ENCODE measurements around the gene MBD3L2B.
"Not testable (repeated sequence)": the region's sequence is repeated elsewhere in the genome, so short reads cannot be mapped to it uniquely, and the experiment has no call there.

MBD3L2B gene

DNA sequence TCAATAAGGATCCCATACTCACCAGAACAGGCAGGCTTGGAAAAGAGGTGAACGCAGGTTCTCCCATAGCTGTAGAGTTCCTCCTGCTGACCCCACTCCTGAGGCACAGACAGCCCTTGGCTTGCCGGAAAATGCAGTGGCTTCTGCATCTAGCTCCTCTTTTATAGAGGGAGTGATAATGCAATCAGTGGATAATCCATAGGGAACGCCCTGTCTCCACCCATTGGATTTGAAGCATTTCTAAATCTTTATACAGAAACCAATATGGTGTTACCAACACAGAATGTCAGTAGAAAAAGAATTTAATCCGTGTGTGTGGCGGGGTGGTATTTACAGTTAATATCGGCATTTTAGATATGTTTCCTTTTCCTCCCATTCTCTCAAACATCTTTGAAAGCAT lies at the start of gene MBD3L2B:
Gene MBD3L2B (minus strand): TSS at position 101 of the 400 bp plus-strand sequence. CDS start 34 bp downstream, at position 67.
- not testable (repeated sequence) for DNase-seq (ENCODE audit: low read depth)

DNA sequence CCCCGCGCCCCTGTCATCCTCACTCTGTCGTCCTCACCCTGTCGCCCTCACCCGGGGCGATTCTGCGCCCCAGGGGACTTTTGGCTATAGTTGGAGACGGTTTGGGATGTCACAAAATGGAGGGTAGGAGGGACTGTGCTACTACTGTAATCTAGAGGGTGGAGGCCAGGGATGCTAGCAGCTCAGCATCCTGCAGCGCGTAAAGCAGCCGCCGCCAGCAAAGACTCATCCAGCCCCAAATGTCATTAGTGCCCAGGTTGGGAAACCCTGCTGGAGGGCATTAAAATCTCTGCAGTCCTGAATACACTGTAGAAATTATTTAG lies 48.6 kb upstream of the MBD3L2B start:
- no peak for DNase-seq (ENCODE audit: low read depth)

DNA sequence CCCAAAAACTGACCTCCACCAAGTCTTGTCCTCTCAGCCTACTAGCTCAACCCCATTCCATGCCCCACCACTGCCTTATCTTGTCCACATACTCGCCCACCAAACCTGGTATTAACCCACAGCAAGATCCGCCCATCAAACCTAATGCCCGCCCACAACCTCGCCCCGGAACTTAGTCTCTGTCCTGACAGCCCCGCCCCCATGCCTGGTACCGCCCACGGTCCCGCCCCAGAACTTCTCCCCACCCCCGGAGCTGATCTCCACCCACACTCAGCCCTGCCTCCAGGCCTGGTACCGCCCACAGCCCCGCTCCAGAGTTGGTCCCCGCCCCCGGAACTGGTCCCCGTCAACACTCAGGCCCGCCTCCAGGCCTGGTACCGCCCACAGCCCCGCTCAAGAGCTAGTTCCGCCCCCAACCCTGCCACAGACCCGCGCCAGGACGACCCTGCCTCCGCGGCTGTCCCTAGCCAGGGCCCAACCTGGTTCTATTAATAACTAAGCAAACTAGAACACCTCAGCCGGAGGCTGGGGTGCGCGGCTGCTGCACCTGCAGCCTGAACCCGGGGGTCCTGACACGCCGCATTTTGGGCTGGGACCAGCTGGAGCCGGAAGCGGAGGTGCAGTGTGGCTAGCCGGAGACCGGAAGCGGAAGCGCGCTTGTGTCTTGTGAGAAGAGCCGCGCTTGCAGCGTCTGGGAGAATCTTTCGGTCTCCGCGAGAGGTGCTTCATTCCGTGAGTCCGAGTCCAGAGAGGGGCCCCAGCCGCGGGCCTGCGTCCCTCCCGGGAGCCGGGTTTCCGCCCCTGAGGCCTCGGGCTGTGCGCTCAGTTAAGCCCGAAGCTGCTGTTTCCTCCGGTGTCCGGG lies 48.0 kb upstream of the MBD3L2B start, which contains the start of gene ZNF557:
Gene ZNF557 (plus strand): TSS at position 662 of the 862 bp plus-strand sequence. CDS start 5,372 bp downstream, outside the sequence.
- DNase-seq (ENCODE audit: low read depth), result peak; percentile 98

DNA sequence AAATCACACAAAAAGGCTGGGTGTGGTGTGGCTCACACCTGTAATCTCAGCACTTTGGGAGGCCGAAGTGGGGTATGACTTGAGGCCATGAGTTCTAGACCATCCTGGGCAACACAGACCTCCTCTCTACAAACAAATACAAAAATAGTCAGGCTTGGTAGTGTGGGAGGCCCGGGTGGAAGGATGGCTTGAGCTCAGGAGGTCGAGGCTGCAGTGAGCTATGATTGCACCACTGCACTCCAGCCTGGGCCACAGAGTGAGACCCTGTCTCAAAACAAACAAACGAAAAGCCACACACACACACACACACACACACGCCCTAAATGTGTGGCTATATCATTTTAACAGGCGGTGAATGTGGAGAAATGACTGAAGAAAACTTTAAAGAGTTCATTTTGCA lies 47.4 kb upstream of the MBD3L2B start:
- DNase-seq (ENCODE audit: low read depth), result no peak

DNA sequence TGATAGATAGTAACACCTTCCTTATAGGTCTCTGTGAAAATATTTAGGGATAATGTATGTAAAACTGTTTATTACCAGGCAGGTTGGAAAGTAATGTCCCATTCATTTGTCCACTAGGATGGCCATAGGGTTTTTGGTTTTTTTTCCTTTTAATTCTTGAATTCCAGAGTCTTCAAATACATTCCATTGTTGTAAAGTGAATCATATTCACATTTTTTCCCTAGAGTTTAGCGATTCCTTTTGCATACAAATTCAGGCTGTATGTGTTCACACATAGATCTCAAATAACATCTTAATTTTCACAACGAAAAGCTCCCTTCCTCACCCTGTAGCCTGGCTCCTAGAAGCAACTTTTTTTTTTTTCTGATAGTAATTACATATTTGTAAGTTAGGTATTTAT lies 46.5 kb upstream of the MBD3L2B start:
- DNase-seq (ENCODE audit: low read depth), result no peak

DNA sequence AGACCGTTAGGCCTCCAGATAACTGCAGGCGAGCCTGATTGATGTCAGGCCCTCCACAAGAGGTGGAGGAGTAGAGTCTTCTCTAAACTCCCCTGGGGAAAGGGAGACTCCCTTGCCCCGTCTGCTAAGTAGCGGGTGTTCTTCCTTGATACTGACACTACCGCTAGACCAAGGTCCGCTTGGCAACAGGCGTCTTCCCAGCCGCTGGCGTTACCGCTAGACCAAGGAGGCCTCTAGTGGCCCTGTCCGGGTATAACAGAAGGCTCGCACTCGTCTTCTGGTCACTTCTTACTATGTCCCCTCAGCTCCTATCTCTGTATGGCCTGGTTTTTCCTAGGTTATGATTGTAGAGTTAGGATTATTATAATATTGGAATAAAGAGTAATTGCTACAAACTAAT lies 45.9 kb upstream of the MBD3L2B start:
- not testable (repeated sequence) for DNase-seq (ENCODE audit: low read depth)

DNA sequence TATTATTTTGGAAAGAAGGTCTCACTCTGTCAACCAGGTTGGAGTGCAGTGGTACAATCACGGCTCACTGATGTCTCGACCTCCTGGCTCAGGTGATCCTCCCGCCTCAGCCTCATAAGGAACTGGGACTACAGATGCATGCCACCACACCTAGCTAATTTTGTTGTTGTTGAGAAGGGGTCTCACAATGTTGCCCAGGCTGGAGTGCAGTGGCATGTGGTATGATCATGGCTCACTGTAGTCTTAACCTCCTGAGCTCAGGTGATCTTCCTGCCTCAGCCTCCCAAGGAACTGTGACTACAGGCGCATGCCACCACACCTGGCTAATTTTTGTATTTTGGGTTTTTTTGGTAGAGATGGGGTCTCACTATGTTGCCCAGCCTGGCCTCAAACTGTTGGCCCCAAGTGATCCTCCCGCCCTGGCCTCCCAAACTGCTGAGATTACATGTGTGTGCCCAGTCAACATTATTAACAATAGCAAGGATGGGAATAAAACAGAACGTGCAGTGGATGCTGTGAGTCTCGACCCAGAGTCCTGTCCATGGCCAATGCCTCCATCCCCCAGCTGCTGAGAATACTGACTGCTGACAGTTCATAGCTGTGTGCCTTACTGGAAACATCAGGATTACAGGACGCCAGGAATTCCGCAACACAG lies 42.7 kb upstream of the MBD3L2B start:
- DNase-seq (ENCODE audit: low read depth), result no peak

DNA sequence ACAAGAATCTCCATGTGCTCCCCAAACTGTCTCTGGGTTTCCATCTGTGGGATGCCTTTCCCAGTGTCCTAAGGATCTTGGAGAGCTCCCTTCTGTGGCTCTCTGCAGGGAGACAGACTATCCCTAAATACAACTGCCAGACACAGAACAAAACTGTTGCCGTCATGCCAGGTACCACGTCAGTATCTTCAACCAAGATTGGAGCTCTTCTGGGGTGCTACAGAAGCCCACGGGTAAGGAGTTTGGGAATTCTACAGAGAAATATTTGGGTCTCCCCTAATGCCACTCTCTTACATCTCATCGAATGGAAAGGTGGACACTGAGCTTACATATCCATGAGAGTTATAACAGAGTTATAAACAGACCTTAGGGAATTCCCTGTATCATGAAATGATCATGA lies 42.1 kb upstream of the MBD3L2B start:
- no peak for DNase-seq (ENCODE audit: low read depth)

DNA sequence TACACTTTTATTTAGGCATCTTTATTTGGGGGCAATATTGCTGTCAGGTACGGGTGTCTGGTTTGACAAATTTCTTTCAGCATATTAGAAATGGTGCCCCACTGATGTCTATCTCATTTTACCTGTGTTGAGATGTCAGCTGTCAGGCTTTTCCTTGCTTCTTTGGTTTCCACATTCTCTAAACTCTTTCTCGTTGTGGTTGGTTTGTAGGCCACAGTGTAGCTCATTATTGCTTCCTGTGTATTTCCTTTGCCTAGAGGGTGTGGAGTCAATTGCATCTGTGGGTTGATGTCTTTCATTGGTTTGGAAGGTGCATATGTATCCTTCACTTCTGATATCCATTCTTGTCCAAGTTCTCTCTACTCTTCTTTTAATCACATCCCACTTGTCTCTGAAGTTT lies 38.7 kb upstream of the MBD3L2B start:
- DNase-seq (ENCODE audit: low read depth), result not testable (repeated sequence)

DNA sequence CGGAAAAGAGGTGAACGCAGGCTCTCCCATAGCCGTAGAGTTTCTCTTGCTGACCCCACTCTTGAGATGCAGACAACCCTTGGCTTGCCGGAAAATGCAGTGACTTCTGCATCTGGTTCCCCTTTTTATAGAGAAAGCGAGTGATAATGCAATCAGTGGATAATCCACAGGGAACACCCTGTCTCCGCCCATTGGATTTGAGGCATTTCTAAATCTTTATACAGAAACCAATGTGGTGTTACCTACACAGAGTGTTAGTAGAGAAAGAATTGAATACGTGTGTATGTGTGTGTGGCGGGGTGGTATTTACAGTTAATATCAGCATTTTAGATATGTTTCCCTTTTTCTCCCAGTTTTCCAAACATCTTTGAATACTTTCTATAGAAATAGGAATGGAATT lies 37.3 kb upstream of the MBD3L2B start, which contains the start of gene MBD3L3:
Gene MBD3L3 (minus strand): TSS at position 101 of the 400 bp plus-strand sequence. CDS start 71 bp downstream, at position 30.
- not testable (repeated sequence) for DNase-seq (ENCODE audit: low read depth)

DNA sequence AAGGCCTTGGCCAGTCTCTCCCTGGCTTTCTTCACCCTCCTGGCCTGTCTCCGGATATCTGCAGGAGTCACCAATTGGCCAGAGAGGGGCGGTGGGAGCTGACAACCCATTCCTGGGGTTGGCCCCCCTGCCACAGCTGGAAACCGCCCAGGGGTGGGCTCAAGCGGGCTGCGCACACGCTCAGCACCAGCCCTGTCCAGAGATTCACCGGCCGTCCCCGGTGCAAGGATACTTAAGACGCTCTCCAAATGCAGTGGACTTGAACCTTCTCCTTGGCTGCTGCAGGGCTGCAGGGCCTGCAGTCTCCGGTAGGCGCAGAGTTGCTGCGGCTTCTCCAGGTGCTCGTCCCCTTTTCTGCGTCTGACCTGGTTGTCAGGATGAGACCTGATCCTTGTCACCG lies 35.1 kb upstream of the MBD3L2B start:
- not testable (repeated sequence) for DNase-seq (ENCODE audit: low read depth)

DNA sequence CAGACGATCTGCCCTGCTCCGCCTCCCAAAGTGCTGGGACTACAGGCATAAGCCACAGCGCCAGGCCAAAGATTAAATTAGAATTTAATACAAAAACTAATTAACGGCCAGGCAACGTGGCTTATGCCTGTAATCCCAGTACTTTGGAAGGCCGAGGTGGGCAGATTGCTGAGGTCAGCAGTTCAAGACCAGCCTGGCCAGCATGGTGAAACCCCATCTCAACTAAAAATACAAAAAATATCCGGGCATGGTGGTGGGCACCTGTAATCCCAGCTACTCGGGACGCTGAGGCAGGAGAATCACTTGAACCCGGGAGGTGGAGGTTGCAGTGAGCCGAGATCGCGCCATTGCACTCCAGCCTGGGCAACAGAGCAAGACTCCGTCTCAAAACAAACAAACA lies 34.4 kb upstream of the MBD3L2B start:
- DNase-seq (ENCODE audit: low read depth), result not testable (repeated sequence)

DNA sequence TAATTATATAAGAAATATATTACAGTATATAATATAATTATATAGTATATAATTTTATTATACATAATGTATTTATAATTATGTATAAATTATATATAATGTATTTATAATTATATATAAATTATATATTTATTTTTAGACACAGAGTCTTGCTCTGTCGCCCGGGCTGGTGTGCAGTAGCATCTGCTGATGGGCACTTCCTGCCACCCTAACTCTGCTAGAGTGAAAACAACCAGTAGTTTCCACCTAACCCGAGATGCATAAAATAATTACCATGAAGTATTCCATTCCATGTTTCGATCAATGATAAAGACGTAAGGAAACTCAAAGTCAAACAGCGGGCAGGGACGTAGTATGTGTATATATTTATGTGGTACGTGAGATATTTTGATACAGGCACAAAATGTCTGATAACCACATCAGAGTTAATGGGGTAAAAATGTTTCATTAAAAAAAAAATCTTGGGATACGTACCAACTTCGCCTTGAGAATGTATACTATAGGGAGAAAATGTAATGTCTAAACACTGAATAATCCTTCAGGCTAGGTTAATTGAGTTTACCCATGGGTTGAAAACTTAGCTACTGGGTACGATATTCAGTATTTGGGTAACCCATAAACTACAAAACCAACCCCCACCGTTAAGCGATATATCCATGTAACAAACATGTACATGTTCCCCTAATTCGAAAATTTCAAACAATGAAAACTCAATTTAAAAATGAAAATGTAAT lies 33.6 kb upstream of the MBD3L2B start:
- not testable (repeated sequence) for DNase-seq (ENCODE audit: low read depth)

DNA sequence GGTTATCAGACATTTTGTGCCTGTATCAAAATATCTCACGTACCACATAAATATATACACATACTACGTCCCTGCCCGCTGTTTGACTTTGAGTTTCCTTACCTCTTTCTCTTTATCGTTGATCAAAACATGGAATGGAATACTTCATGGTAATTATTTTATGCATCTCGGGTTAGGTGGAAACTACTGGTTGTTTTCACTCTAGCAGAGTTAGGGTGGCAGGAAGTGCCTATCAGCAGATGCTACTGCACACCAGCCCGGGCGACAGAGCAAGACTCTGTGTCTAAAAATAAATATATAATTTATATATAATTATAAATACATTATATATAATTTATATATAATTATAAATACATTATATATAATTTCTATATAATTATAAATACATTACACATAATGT lies 31.7 kb upstream of the MBD3L2B start:
- DNase-seq (ENCODE audit: low read depth), result not testable (repeated sequence)

DNA sequence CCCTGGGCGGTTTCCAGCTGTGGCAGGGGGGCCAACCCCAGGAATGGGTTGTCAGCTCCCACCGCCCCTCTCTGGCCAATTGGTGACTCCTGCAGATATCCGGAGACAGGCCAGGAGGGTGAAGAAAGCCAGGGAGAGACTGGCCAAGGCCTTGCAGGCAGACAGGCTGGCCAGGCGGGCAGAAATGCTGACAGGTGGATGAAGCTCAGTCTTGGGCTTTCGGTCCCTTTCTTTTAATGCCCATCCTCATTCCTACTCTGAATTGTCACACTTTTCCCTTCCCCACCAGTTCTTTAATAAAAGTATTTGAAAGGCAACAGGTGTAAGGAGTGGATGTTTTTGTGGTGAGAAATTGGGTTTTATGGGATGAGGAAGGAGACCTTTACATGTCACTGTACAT lies 30.2 kb upstream of the MBD3L2B start:
- DNase-seq (ENCODE audit: low read depth), result not testable (repeated sequence)

DNA sequence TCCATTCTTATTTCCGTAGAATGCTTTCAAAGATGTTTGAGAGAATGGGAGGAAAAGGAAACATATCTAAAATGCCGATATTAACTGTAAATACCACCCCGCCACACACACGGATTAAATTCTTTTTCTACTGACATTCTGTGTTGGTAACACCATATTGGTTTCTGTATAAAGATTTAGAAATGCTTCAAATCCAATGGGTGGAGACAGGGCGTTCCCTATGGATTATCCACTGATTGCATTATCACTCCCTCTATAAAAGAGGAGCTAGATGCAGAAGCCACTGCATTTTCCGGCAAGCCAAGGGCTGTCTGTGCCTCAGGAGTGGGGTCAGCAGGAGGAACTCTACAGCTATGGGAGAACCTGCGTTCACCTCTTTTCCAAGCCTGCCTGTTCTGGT lies 27.8 kb upstream of the MBD3L2B start, which contains the start of gene MBD3L2:
Gene MBD3L2 (plus strand): TSS at position 301 of the 400 bp plus-strand sequence. CDS start 53 bp downstream, at position 354.
- not testable (repeated sequence) for DNase-seq (ENCODE audit: low read depth)

DNA sequence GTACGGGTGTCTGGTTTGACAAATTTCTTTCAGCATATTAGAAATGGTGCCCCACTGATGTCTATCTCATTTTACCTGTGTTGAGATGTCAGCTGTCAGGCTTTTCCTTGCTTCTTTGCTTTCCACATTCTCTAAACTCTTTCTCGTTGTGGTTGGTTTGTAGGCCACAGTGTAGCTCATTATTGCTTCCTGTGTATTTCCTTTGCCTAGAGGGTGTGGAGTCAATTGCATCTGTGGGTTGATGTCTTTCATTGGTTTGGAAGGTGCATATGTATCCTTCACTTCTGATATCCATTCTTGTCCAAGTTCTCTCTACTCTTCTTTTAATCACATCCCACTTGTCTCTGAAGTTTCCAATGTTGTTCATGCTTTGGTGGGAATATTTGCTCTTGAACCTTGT lies 20.3 kb upstream of the MBD3L2B start:
- not testable (repeated sequence) for DNase-seq (ENCODE audit: low read depth)

DNA sequence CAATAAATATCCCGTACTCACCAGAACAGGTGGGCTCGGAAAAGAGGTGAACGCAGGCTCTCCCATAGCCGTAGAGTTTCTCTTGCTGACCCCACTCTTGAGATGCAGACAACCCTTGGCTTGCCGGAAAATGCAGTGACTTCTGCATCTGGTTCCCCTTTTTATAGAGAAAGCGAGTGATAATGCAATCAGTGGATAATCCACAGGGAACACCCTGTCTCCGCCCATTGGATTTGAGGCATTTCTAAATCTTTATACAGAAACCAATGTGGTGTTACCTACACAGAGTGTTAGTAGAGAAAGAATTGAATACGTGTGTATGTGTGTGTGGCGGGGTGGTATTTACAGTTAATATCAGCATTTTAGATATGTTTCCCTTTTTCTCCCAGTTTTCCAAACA lies 18.8 kb upstream of the MBD3L2B start, which contains the start of gene MBD3L4:
Gene MBD3L4 (minus strand): TSS at position 101 of the 400 bp plus-strand sequence. CDS start 35 bp downstream, at position 66.
- DNase-seq (ENCODE audit: low read depth), result not testable (repeated sequence)

DNA sequence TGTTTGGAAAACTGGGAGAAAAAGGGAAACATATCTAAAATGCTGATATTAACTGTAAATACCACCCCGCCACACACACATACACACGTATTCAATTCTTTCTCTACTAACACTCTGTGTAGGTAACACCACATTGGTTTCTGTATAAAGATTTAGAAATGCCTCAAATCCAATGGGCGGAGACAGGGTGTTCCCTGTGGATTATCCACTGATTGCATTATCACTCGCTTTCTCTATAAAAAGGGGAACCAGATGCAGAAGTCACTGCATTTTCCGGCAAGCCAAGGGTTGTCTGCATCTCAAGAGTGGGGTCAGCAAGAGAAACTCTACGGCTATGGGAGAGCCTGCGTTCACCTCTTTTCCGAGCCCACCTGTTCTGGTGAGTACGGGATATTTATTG lies 9.0 kb upstream of the MBD3L2B start, which contains the start of gene MBD3L5:
Gene MBD3L5 (plus strand): TSS at position 301 of the 400 bp plus-strand sequence. CDS start 34 bp downstream, at position 335.
- DNase-seq (ENCODE audit: low read depth), result not testable (repeated sequence)

DNA sequence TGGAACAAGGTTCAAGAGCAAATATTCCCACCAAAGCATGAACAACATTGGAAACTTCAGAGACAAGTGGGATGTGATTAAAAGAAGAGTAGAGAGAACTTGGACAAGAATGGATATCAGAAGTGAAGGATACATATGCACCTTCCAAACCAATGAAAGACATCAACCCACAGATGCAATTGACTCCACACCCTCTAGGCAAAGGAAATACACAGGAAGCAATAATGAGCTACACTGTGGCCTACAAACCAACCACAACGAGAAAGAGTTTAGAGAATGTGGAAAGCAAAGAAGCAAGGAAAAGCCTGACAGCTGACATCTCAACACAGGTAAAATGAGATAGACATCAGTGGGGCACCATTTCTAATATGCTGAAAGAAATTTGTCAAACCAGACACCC lies 7.6 kb upstream of the MBD3L2B start:
- DNase-seq (ENCODE audit: low read depth), result not testable (repeated sequence)

DNA sequence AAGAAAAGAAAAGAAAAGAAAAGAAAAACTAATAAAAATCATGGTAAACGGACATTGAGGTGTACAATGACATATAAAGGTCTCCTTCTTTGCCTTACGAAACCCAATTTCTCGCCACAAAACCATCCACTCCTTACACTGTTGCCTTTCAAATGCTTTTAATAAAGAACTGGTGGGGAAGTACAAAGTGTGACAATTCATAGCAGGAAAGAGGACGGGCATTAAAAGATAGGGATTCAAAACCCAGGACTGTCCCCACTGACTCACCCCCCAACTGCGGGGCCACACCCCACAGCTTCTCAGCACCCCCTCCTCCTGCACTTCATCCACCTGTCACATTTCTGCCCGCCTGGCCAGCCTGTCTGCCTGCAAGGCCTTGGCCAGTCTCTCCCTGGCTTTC lies 2.4 kb downstream of the MBD3L2B start:
- no peak for DNase-seq (ENCODE audit: low read depth)

DNA sequence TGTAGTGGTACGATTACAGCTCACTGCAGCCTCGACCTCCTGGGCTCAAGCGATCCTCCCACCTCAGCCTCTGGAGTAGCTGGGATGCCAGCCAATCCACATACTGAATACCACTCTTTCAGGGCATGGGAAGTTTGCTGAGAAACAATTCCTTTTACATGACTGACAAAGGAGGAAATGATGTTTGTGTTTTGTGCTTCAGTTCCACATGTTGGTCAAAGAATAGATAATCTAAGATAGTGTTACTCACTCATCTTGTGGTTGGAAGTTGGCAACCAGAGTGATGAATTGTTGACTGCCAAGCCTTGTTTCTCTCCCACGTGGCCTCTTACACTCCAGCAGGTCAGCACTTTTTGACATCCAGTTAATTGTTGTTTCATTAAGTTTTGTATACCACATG lies 7.6 kb downstream of the MBD3L2B start:
- no peak for DNase-seq (ENCODE audit: low read depth)

Measured in activated T-cell treated with anti-CD3 and anti-CD28 coated beads for 1 hour (primary cell).